Activated CD4-positive, alpha-beta T cell treated with anti-CD3 and anti-CD28 coated beads for 36 hours (primary cell): ENCODE results near the gene TSHZ2. TPM values are rescaled to one million over a fixed set of nuclear protein-coding genes. Genes with fewer than 3 reads are reported as not detected.

Experiments
- ATAC-seq: fragments of 200-7000 bp; cut with Tn5 transposase; one replicate; pipeline ENCODE4 v1.10.0; 2021; ENCODE audit warnings: mild to moderate bottlenecking, moderate library complexity
- CTCF ChIA-PET: fragments of 350-600 bp; sonication (Branson Sonifier 250); formaldehyde crosslinking; loops from one replicate; lab custom pipeline; 2021; ENCODE audit warnings: antibody characterized with exemption; lab: Charles Lee
- POLR2A ChIA-PET: fragments of 350-600 bp; sonication (Branson Sonifier 250); formaldehyde crosslinking; loops from one replicate; lab custom pipeline; 2021; ENCODE audit warnings: antibody characterized with exemption, inconsistent platforms; lab: Charles Lee
- DNase-seq: peaks from one replicate; pipeline ENCODE4 v3.0.0-alpha.2; 2020
- H3K27ac Mint-ChIP-seq: one replicate; pipeline ENCODE4 v1.8.0; 2021; ENCODE audit warnings: mixed read lengths
- H3K27me3 Mint-ChIP-seq: one replicate; pipeline ENCODE4 v1.8.0; 2021; ENCODE audit warnings: mixed read lengths
- H3K36me3 Mint-ChIP-seq: one replicate; pipeline ENCODE4 v1.8.0; 2021; ENCODE audit warnings: low read depth, mixed read lengths
- H3K4me1 Mint-ChIP-seq: one replicate; pipeline ENCODE4 v1.8.0; 2021; ENCODE audit warnings: mixed read lengths
- H3K4me3 Mint-ChIP-seq: one replicate; pipeline ENCODE4 v1.8.0; 2021; ENCODE audit warnings: mild to moderate bottlenecking, moderate library complexity, mixed read lengths
- H3K9me3 Mint-ChIP-seq: one replicate; pipeline ENCODE4 v1.8.0; 2021; ENCODE audit warnings: low read depth, mixed read lengths
- intact Hi-C, 2 experiments: fragments of 100-400 bp; cut with DNase I in 1 of 2; cut with micrococcal nuclease in 1 of 2; formaldehyde crosslinking; loops; one replicate each; pipeline versions ENCODE4 v1.14.2 to v1.15.1; 2022 to 2024; cut with DNase I, micrococcal nuclease
- total RNA-seq, 2 experiments: library from RNA; stranded (reverse); gene quantifications; one replicate each; pipeline ENCODE4 v1.2.3, GENCODE V29; 2021

Gene TSHZ2
- total RNA-seq, 2 experiments from 2014 or later, result 25.9 to 43.6 TPM

DNA sequence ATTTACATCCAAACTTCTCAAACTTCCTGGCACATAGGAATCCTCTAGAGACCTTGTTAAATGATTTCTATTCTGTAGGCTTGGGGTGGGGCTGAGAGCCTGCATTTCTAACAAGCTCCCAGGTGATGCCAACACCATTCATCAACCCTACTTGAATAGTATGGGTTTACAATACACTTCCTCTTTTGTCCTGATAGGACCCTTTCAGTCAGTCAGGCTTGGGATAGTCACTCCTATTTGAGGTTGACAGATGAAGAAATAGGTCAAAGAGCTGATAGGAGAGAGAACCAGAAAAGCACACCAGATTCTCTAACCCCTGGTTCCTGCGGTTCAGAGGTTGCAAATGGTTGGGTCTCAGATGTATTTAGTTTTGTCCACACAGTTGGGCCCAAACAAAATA lies 273.4 kb downstream of the TSHZ2 start:
- no peak overlapping the region for H3K27ac Mint-ChIP-seq

DNA sequence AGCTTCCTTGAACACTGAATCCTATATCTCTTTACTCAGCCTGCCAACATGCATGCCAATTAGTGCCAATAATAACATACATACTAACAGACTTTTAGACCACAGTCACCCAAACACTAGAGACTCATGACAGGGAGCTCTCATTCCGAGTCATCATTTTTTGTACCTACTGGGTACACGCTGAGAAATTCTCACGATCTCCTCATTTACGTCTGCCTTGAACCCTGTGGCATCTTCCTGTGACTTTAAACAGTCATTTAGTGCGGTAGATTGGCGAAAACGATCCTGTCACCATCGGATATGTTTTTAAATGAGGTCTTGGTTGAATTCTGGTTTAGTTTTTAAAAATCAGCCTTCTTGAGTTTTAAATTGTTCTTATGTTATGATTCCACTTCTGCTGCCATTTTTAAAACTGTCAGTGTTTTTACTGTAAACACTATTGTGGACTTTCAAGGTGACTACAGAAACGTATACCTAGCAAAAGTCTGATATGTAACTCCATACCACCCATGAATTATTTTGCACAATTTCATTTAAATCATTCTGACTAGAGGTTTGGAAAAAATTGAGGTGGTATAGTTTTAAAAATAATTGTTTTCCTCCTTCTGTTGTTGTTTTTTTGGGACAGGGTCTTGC lies 275.4 kb downstream of the TSHZ2 start:
- DNase-seq (peak; percentile 13), ATAC-seq (peak; percentile 74)
- H3K27me3 Mint-ChIP-seq, result peaks cover 3% of the 10 kb centered on the region
- H3K36me3 Mint-ChIP-seq, result peaks cover 3% of the 10 kb centered on the region
- ChIA-PET CTCF (no interaction called here), POLR2A (no interaction called here)
- H3K4me1 Mint-ChIP-seq, result peaks cover 12% of the 10 kb centered on the region
- H3K9me3 Mint-ChIP-seq, result no peaks in the 10 kb centered on the region
- H3K4me3 Mint-ChIP-seq, result no peak overlapping the region
- intact Hi-C loops, result no loop called here
- peak overlapping the region; percentile 19 for H3K27ac Mint-ChIP-seq

More for the DNA sequence above, 273.4 kb downstream of the TSHZ2 start:
- H3K4me3 Mint-ChIP-seq, result no peak overlapping the region
- peaks cover 3% of the 10 kb centered on the region for H3K27me3 Mint-ChIP-seq
- ATAC-seq (no peak), DNase-seq (no peak)
- H3K36me3 Mint-ChIP-seq, result peaks cover 2% of the 10 kb centered on the region
- peaks cover 12% of the 10 kb centered on the region for H3K4me1 Mint-ChIP-seq
- CTCF ChIA-PET, result no interaction called here
- intact Hi-C loops, result no loop called here
- H3K9me3 Mint-ChIP-seq, result no peaks in the 10 kb centered on the region
- POLR2A ChIA-PET, result no interaction called here

DNA sequence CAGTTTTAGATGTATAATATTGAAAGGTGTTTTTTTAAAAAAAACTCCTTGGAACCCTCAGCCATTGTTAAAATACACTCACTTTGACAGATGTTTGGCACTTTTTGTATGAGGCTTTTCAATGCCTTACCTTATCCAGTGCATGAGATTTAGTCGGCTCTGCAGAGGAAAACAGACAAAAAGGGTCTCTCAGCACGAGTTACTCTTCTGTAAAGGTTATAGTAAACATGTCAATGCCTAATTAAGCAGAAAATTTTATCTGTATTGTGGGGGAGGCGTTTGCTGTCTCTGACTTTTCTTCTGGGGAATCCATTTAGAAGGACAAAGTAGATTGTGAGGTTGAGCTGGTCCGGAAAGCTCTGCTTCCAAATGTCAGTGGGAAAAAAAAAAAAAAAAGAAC lies 278.3 kb downstream of the TSHZ2 start:
- H3K4me3 Mint-ChIP-seq, result no peak overlapping the region
- H3K27me3 Mint-ChIP-seq, result peaks cover 3% of the 10 kb centered on the region
- intact Hi-C loops, result no loop called here
- H3K4me1 Mint-ChIP-seq, result peaks cover 14% of the 10 kb centered on the region
- ATAC-seq, result no peak
- peaks cover 2% of the 10 kb centered on the region for H3K9me3 Mint-ChIP-seq
- no peak overlapping the region for H3K27ac Mint-ChIP-seq
- H3K36me3 Mint-ChIP-seq, result peaks cover 25% of the 10 kb centered on the region
- DNase-seq, result no peak
- ChIA-PET POLR2A (no interaction called here), CTCF (no interaction called here)

DNA sequence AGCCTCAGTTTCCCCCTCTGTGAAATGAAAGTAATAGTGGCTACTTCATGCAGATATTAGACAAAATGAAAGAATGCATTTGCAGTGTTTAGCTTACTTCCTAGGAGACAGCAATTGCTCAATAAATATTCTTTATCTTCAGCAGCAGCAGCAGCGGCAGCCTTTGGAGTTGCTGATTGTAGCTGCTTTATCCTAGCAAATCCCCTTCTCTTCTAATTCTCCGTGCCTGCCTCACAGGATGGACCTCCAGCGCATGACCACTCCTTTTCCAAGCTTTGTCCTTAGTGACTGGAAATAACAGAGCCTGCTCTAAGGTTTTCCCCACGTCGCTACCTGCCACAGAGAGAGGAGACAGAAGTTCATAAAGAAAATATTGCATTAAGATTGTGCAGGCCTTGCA lies 279.8 kb downstream of the TSHZ2 start:
- H3K4me3 Mint-ChIP-seq, result no peak overlapping the region
- CTCF ChIA-PET, result interaction anchor here (0.6 kb wide), 2 partner anchors 10 to 30 kb away, joined by 3 read pairs; no protein-coding TSS in a partner anchor

DNA sequence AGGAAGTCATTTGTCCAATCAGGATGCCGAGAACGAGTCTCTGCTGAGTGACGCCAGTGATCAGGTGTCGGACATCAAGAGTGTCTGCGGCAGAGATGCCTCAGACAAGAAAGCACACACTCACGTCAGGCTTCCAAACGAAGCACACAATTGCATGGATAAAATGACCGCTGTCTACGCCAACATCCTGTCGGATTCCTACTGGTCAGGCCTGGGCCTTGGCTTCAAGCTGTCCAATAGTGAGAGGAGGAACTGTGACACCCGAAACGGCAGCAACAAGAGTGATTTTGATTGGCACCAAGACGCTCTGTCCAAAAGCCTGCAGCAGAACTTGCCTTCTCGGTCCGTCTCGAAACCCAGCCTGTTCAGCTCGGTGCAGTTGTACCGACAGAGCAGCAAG lies 281.5 kb downstream of the TSHZ2 start:
- H3K27ac Mint-ChIP-seq, result no peak overlapping the region
- ATAC-seq, result no peak
- intact Hi-C loops, result no loop called here
- peaks cover 2% of the 10 kb centered on the region for H3K9me3 Mint-ChIP-seq
- H3K27me3 Mint-ChIP-seq, result no peaks in the 10 kb centered on the region
- peaks cover 40% of the 10 kb centered on the region for H3K36me3 Mint-ChIP-seq
- ChIA-PET CTCF (interaction anchor here (0.6 kb wide), 1 partner anchor 135 kb away, joined by 3 read pairs; no protein-coding TSS in a partner anchor), POLR2A (no interaction called here)
- H3K4me1 Mint-ChIP-seq, result peaks cover 13% of the 10 kb centered on the region
- no peak overlapping the region for H3K4me3 Mint-ChIP-seq
- no peak for DNase-seq

More for the DNA sequence above, 279.8 kb downstream of the TSHZ2 start:
- Mint-ChIP-seq H3K4me1 (peaks cover 18% of the 10 kb centered on the region), H3K36me3 (peaks cover 33% of the 10 kb centered on the region), H3K27ac (no peak overlapping the region), H3K9me3 (peaks cover 2% of the 10 kb centered on the region), H3K27me3 (no peaks in the 10 kb centered on the region)
- POLR2A ChIA-PET, result no interaction called here
- ATAC-seq, result no peak
- intact Hi-C loops, result no loop called here
- DNase-seq, result no peak

DNA sequence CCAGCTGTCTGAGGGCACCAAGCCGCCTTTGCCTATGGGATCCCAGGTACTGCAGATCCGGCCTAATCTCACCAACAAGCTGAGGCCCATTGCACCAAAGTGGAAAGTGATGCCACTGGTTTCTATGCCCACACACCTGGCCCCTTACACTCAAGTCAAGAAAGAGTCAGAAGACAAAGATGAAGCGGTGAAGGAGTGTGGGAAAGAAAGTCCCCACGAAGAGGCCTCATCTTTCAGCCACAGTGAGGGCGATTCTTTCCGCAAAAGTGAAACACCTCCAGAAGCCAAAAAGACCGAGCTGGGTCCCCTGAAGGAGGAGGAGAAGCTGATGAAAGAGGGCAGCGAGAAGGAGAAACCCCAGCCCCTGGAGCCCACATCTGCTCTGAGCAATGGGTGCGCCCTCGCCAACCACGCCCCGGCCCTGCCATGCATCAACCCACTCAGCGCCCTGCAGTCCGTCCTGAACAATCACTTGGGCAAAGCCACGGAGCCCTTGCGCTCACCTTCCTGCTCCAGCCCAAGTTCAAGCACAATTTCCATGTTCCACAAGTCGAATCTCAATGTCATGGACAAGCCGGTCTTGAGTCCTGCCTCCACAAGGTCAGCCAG lies 283.0 kb downstream of the TSHZ2 start:
- peaks cover 2% of the 10 kb centered on the region for H3K9me3 Mint-ChIP-seq
- DNase-seq, result peak; percentile 53
- H3K27me3 Mint-ChIP-seq, result no peaks in the 10 kb centered on the region
- ATAC-seq, result peak; percentile 81
- no peak overlapping the region for H3K4me3 Mint-ChIP-seq
- H3K27ac Mint-ChIP-seq, result no peak overlapping the region
- peaks cover 13% of the 10 kb centered on the region for H3K4me1 Mint-ChIP-seq
- CTCF ChIA-PET, result interaction anchor here (0.6 to 0.7 kb wide), 3 partner anchors 15 to 43 kb away, joined by 3 read pairs; no protein-coding TSS in a partner anchor
- intact Hi-C loops, result no loop called here
- POLR2A ChIA-PET, result interaction anchor here (0.6 kb wide), 1 partner anchor 49 kb away, joined by 4 read pairs; no protein-coding TSS in a partner anchor
- H3K36me3 Mint-ChIP-seq, result peaks cover 40% of the 10 kb centered on the region

DNA sequence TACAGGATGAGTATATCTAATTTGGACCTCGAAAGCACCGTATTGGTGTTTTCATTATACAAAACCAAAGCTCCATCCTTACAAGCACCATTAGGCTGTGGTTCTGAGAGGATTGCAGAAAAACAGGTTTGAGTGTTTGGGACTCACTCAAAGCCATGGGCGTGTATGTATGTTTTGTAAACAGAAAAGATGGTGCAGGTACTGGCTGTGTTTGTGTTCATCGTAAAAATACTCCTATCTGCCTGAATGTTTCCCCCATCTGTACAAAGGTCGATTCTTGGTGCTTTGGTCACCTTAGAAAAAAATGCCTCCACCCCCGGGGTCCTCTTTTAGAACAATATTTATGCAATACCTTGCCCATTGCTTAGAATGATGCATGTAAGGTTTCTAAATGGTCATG lies 286.6 kb downstream of the TSHZ2 start:
- no peak overlapping the region for H3K4me3 Mint-ChIP-seq
- no peak overlapping the region for H3K27ac Mint-ChIP-seq
- DNase-seq (no peak), ATAC-seq (no peak)
- H3K36me3 Mint-ChIP-seq, result peaks cover 33% of the 10 kb centered on the region
- H3K4me1 Mint-ChIP-seq, result peaks cover 13% of the 10 kb centered on the region
- intact Hi-C loops, result no loop called here
- ChIA-PET POLR2A (no interaction called here), CTCF (no interaction called here)
- H3K9me3 Mint-ChIP-seq, result no peaks in the 10 kb centered on the region
- H3K27me3 Mint-ChIP-seq, result no peaks in the 10 kb centered on the region

DNA sequence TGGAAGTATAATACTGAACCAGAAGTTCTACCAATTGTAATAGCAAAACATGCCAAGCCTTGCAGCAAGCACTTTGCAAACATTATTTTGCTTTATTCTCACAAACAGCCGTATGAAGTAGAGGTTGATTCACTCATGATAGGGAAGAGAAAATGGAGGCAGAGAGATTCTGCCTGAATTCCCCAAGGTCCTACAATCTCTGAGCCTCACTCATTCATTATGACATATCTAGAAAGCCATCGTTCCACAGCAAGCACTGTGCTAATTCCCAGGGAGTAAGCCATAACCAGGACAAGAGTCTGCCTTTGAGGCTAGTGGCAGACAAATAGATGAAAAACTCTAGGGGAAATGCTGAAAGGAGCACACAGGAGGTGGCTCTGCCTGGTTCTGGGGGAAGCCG lies 288.0 kb downstream of the TSHZ2 start:
- CTCF ChIA-PET, result no interaction called here
- intact Hi-C loops, result no loop called here
- peaks cover 21% of the 10 kb centered on the region for H3K36me3 Mint-ChIP-seq
- no peak overlapping the region for H3K4me3 Mint-ChIP-seq
- DNase-seq (no peak), ATAC-seq (no peak)
- H3K27me3 Mint-ChIP-seq, result no peaks in the 10 kb centered on the region
- H3K9me3 Mint-ChIP-seq, result no peaks in the 10 kb centered on the region
- H3K4me1 Mint-ChIP-seq, result peaks cover 7% of the 10 kb centered on the region
- no peak overlapping the region for H3K27ac Mint-ChIP-seq
- POLR2A ChIA-PET, result no interaction called here

DNA sequence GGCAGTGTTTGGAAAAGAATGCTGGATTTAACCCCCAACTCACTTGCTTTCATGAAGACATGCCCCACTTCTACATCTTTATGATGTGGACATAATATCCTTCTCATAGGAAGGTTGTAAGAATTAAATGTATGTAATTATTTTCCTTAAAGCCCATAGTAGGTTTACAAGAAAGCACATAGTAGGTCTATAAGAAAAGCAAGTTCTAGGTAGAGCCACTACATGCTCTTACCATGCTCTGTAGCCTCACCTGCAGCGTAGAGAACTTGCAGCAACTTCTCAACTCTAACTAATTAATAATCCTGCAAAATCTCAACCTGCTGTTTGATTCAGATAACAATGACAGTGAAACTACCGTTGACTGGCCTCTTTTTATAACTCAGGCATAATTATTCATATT lies 288.4 kb downstream of the TSHZ2 start:
- Mint-ChIP-seq H3K27ac (no peak overlapping the region), H3K36me3 (peaks cover 17% of the 10 kb centered on the region), H3K4me3 (no peak overlapping the region), H3K9me3 (no peaks in the 10 kb centered on the region), H3K4me1 (peaks cover 3% of the 10 kb centered on the region), H3K27me3 (no peaks in the 10 kb centered on the region)
- CTCF ChIA-PET, result no interaction called here
- intact Hi-C loops, result no loop called here
- DNase-seq (no peak), ATAC-seq (no peak)
- POLR2A ChIA-PET, result no interaction called here

DNA sequence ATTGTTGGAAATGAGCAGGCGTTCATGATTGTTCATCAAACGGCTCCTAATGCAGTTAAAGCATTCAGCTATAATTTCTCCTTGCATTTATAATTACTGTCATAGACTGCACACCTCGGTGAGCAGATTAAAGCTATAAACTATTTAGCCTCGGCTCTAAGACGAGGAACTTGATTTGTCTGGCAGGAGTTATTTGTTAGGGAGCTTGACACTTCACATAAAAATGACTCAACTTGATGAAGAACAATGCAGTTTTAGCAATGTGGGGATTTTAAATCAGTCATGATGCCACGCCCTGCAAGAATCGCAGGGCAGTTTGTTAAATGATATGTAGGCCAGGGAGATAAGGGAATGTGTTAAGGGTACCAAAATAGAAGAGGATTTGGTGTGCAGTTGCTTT lies 290.2 kb downstream of the TSHZ2 start:
- no peak for DNase-seq
- ChIA-PET CTCF (no interaction called here), POLR2A (no interaction called here)
- ATAC-seq, result no peak
- intact Hi-C loops, result no loop called here
- H3K27ac Mint-ChIP-seq, result no peak overlapping the region
- no peaks in the 10 kb centered on the region for H3K9me3 Mint-ChIP-seq
- no peaks in the 10 kb centered on the region for H3K27me3 Mint-ChIP-seq
- no peak overlapping the region for H3K4me3 Mint-ChIP-seq
- H3K36me3 Mint-ChIP-seq, result peaks cover 7% of the 10 kb centered on the region
- no peaks in the 10 kb centered on the region for H3K4me1 Mint-ChIP-seq

DNA sequence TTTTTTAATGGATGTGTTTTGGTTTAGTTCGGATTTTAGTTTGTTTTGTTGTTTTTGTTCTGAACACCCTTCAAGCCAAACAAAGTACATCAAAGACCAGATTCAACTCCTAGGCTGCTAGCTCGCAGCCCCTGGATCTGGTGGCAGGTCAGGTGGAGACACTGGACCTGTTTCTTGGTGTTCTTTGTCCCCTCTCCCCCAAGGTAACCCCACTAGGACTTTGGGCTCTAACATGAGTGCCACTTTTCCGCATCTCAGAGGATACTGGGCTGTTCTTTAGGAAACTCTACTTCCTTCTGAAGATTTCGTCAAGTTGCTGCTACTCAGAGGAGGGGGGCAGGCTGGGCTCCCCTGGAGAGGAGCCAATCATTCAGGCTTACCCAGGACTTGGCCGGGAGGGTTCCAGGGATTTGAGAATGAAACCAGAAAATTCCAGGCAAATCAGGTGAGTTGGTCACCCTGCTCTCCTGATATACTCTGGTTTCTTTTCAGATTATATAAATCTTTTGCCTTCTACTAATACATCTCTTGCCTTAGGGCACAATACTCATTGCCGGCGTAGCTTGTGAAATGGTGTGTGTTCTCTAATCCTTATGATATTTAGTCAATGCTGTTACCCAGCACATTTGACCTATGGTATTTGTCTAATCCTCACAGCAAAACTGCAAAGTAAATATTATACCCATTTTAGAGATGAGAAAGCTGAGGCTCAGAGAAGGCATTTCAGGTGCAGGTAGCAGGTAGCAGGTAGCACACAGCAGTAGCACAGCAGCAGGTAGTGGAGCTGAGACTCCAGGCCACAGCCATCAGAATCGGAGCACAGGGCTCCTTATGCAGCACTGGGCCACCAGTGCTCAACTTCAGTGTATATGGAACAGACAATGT lies 291.6 kb downstream of the TSHZ2 start:
- POLR2A ChIA-PET, result no interaction called here
- no peak for DNase-seq

More for the DNA sequence above, 291.6 kb downstream of the TSHZ2 start:
- H3K27ac Mint-ChIP-seq, result no peak overlapping the region
- H3K4me3 Mint-ChIP-seq, result no peak overlapping the region
- H3K36me3 Mint-ChIP-seq, result peaks cover 2% of the 10 kb centered on the region
- no peaks in the 10 kb centered on the region for H3K4me1 Mint-ChIP-seq
- H3K9me3 Mint-ChIP-seq, result no peaks in the 10 kb centered on the region
- intact Hi-C loops, result no loop called here
- H3K27me3 Mint-ChIP-seq, result no peaks in the 10 kb centered on the region
- CTCF ChIA-PET, result interaction anchor here (1.2 kb wide), 1 partner anchor 31 kb away, joined by 4 read pairs; no protein-coding TSS in a partner anchor
- ATAC-seq, result no peak
